Measurements from ENCODE around the gene RGS12.

- TF ChIP-seq CTCF (conservative IDR thresholded peaks at IDR 0.05; ENCODE audit: low read length) (no peak), EZH2phosphoT487 (IDR thresholded peaks at IDR 0.05; ENCODE audit: borderline replicate concordance, low read depth, low read length) (no peak)
Observed at GRCh38 chr4:3243136-3243780, 49.6 kb upstream of the RGS12 start.
